ENCODE data around the gene DAGLA.

- TF ChIP-seq CTCF (IDR thresholded peaks at IDR 0.05) (no peak), POLR2AphosphoS5 (IDR thresholded peaks at IDR 0.05) (no peak)
These were observed 34.1 kb downstream of the DAGLA start for GRCh38 chr11:61714316-61714715.
